ENCODE measurements around the gene ACVR1C. TPM values are rescaled to one million over a fixed set of nuclear protein-coding genes. Genes with fewer than 3 reads are reported as not detected.

Gene ACVR1C
- total and polyA plus RNA-seq, 2 of the 4 experiments (the other 2 are of a cell fraction), result 0.07 to 0.18 TPM

DNA sequence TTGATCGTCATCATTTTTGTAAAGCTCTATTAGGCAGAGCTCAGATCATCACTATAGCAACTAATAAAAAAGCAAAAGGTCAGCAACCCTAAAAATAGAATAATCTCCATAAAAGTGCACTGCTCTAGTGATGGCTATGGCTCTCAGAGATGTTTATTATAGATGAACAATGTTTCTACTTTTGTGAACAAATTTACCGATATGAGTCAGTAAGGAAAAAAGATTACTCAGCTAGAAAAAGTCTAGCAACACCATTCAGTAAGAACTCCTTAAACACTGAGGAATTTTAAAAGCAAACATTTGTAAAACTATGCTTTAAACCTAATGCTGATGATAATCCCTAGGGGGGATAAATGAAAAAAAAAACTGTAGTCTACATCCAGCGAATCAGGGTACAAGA lies 69.6 kb downstream of the ACVR1C start:
- H3K9me3 ChIP-seq (ENCODE audit: control insufficient read depth, insufficient read depth, low read length), result no peaks in the 10 kb centered on the region
- no peak overlapping the region for H3K23ac ChIP-seq (ENCODE audit: low read depth, low read length)
- H3K56ac ChIP-seq (ENCODE audit: extremely low read depth, insufficient read depth, low read length), result no peak overlapping the region
- no peak overlapping the region for H3K27ac ChIP-seq (ENCODE audit: insufficient read depth, low read length)
- DNase-seq (peak; percentile 4), ATAC-seq (ENCODE audit: low read depth) (peak; percentile 64)
- H3K9ac ChIP-seq (ENCODE audit: low read depth, low read length), result no peak overlapping the region
- intact Hi-C loops (cut with micrococcal nuclease) (no loop called here), in situ Hi-C loops (cut with MboI; ENCODE audit: low sequenced_read_pairs) (no loop called here), dilution Hi-C loops (cut with HindIII; ENCODE audit: low sequenced_read_pairs, unreplicated experiment) (no loop called here)
- H3K4me3 ChIP-seq (ENCODE audit: insufficient read depth, low read depth, low read length), result no peak overlapping the region
- H3K14ac ChIP-seq (replicated peaks; ENCODE audit: low read depth, low read length), result no peak overlapping the region
- no peaks in the 10 kb centered on the region for H3K36me3 ChIP-seq (ENCODE audit: control insufficient read depth, insufficient read depth, low read length)
- H2AFZ ChIP-seq (replicated peaks; ENCODE audit: low read length, poor library complexity), result no peak overlapping the region
- H4K91ac ChIP-seq (ENCODE audit: insufficient read depth, low read depth, low read length), result no peak overlapping the region
- no peak overlapping the region for H2AK5ac ChIP-seq (ENCODE audit: low read depth, low read length)
- no peak overlapping the region for H3K4me2 ChIP-seq (ENCODE audit: low read depth, low read length)
- no peak overlapping the region for H2BK20ac ChIP-seq (ENCODE audit: low read depth, low read length)
- H3K4me1 ChIP-seq (ENCODE audit: control insufficient read depth, insufficient read depth, low read length), result no peaks in the 10 kb centered on the region
- no peaks in the 10 kb centered on the region for H4K20me1 ChIP-seq (ENCODE audit: insufficient read depth, low read length)
- H2AK9ac ChIP-seq (replicated peaks; ENCODE audit: low read depth, low read length, poor library complexity), result no peak overlapping the region
- TF ChIP-seq MAFK (IDR thresholded peaks at IDR 0.05; ENCODE audit: low read depth, low read length), result 0 out of 2 replicates have a peak, but pooled peaks have one; percentile 31
- TF ChIP-seq FOS (IDR thresholded peaks at IDR 0.05; ENCODE audit: low read depth, low read length), result no peak
- TF ChIP-seq, protein P1, sequence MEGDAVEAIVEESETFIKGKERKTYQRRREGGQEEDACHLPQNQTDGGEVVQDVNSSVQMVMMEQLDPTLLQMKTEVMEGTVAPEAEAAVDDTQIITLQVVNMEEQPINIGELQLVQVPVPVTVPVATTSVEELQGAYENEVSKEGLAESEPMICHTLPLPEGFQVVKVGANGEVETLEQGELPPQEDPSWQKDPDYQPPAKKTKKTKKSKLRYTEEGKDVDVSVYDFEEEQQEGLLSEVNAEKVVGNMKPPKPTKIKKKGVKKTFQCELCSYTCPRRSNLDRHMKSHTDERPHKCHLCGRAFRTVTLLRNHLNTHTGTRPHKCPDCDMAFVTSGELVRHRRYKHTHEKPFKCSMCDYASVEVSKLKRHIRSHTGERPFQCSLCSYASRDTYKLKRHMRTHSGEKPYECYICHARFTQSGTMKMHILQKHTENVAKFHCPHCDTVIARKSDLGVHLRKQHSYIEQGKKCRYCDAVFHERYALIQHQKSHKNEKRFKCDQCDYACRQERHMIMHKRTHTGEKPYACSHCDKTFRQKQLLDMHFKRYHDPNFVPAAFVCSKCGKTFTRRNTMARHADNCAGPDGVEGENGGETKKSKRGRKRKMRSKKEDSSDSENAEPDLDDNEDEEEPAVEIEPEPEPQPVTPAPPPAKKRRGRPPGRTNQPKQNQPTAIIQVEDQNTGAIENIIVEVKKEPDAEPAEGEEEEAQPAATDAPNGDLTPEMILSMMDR (conservative IDR thresholded peaks at IDR 0.05; ENCODE audit: low read depth, low read length), result no peak
- no peak for TF ChIP-seq RAD21 (IDR thresholded peaks at IDR 0.05; ENCODE audit: low read length)
- no peak for TF ChIP-seq MXI1 (IDR thresholded peaks at IDR 0.05; ENCODE audit: borderline replicate concordance, low read depth, low read length)
- TF ChIP-seq, protein P2, sequence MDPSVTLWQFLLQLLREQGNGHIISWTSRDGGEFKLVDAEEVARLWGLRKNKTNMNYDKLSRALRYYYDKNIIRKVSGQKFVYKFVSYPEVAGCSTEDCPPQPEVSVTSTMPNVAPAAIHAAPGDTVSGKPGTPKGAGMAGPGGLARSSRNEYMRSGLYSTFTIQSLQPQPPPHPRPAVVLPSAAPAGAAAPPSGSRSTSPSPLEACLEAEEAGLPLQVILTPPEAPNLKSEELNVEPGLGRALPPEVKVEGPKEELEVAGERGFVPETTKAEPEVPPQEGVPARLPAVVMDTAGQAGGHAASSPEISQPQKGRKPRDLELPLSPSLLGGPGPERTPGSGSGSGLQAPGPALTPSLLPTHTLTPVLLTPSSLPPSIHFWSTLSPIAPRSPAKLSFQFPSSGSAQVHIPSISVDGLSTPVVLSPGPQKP (IDR thresholded peaks at IDR 0.05; ENCODE audit: borderline replicate concordance, low read depth, low read length), result no peak
- TF ChIP-seq, protein P3, sequence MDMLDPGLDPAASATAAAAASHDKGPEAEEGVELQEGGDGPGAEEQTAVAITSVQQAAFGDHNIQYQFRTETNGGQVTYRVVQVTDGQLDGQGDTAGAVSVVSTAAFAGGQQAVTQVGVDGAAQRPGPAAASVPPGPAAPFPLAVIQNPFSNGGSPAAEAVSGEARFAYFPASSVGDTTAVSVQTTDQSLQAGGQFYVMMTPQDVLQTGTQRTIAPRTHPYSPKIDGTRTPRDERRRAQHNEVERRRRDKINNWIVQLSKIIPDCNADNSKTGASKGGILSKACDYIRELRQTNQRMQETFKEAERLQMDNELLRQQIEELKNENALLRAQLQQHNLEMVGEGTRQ (IDR thresholded peaks at IDR 0.05; ENCODE audit: low read depth, low read length), result no peak
- H2BK120ac ChIP-seq (ENCODE audit: low read depth, low read length), result no peak overlapping the region
- no peak overlapping the region for H4K8ac ChIP-seq (ENCODE audit: low read depth in 2 of 2, low read length in 2 of 2)
- H2BK15ac ChIP-seq (ENCODE audit: low read depth, low read length), result no peak overlapping the region
- H3K27me3 ChIP-seq (ENCODE audit: control insufficient read depth, insufficient read depth, low read length), result no peaks in the 10 kb centered on the region
- ChIA-PET POLR2A (ENCODE audit: unreplicated experiment) (no interaction called here), CTCF (no interaction called here)
- H4K5ac ChIP-seq (ENCODE audit: low read depth, low read length), result no peak overlapping the region
- no peaks in the 10 kb centered on the region for H3K79me1 ChIP-seq (ENCODE audit: low read depth in 1 of 2, low read length in 2 of 2)
- H3K18ac ChIP-seq (ENCODE audit: low read depth, low read length), result no peak overlapping the region
- H3K4ac ChIP-seq (ENCODE audit: low read depth, low read length), result no peak overlapping the region
- no peaks in the 10 kb centered on the region for H3K9me1 ChIP-seq (ENCODE audit: insufficient read depth, low read length)
- no peak overlapping the region for H2BK5ac ChIP-seq (ENCODE audit: low read depth, low read length, poor library complexity, severe bottlenecking)
- no TSS peak for BruUV-seq (replicated peaks)
- WGBS, 2 experiments (ENCODE audit: extremely low coverage in 2 of 2, insufficient read length in 1 of 2), result no CpG with 5 or more reads among the region's 3 CpGs

Measured in IMR-90 (cell line).